GM12801 (cell line): Measurements from ENCODE around the gene IGF2BP3.

Experiments used
- CTCF ChIP-seq: IDR thresholded peaks from one replicate; pipeline ENCODE4 v1.5.1; 2011; ENCODE audit warnings: control low read depth; ENCODE audit not compliant: insufficient read length; ENCODE audit errors: extremely low read depth

Gene IGF2BP3

GRCh38 chr7:23285657-23286646 is 184.3 kb downstream of the IGF2BP3 start:
- no peak for TF ChIP-seq CTCF

- no peak for TF ChIP-seq CTCF
Measured at GRCh38 chr7:23284871-23285270, 185.4 kb downstream of the IGF2BP3 start.

- TF ChIP-seq CTCF: no peak
Measured at GRCh38 chr7:23283086-23283485, 187.2 kb downstream of the IGF2BP3 start.

GRCh38 chr7:23279819-23280525 is 190.3 kb downstream of the IGF2BP3 start:
- TF ChIP-seq CTCF: no peak

GRCh38 chr7:23277359-23277989 is 192.8 kb downstream of the IGF2BP3 start:
- no peak for TF ChIP-seq CTCF

GRCh38 chr7:23276947-23277346 is 193.3 kb downstream of the IGF2BP3 start:
- TF ChIP-seq CTCF: no peak

- no peak for TF ChIP-seq CTCF
Measured at GRCh38 chr7:23276376-23276775, 193.9 kb downstream of the IGF2BP3 start.
